Adrenal gland (tissue), 5 donors: ENCODE measurements around the gene GRID1.

ENCODE experiments used
- CTCF ChIP-seq, 6 experiments: fragments of 450-650 bp in 4 of 6; fragments of 200-600 bp in 2 of 6; sonication (generic) in 1 of 6; IDR thresholded peaks; 1 replicate in 5 of 6; 2 replicates in 1 of 6; pipeline versions ENCODE4 v1.5.1 to v1.8.0; 2016 to 2021; ENCODE audit warnings: antibody characterized with exemption in 6 of 6, mild to moderate bottlenecking in 2 of 6, moderate library complexity in 1 of 6
- POLR2A ChIP-seq, 2 donors: fragments of 450-650 bp; IDR thresholded peaks; one replicate each; pipeline ENCODE4 v1.6.1; 2017; ENCODE audit warnings: antibody characterized with exemption in 2 of 2, mild to moderate bottlenecking in 2 of 2, moderate library complexity in 1 of 2
- donor health status: DM: no; HTN: no; CAD: no.

- TF ChIP-seq POLR2A (IDR thresholded peaks at IDR 0.05), result no peak
- no peak for TF ChIP-seq CTCF (IDR thresholded peaks at IDR 0.05)
Measured at GRCh38 chr10:86347856-86348255, 18.7 kb downstream of the GRID1 start.
